ENCODE results near the gene RERE.

The RERE gene

GRCh38 chr1:8463144-8463927 is 354.1 kb downstream of the RERE start:
- TF ChIP-seq CTCF (conservative IDR thresholded peaks at IDR 0.05; ENCODE audit: control insufficient read depth, insufficient read depth, low read depth, low read length) = no peak
- peak; percentile 73 for DNase-seq (ENCODE audit: low read depth)
- H3K4me3 ChIP-seq (ENCODE audit: control insufficient read depth, low read depth, low read length) = no peak overlapping the region

DNA sequence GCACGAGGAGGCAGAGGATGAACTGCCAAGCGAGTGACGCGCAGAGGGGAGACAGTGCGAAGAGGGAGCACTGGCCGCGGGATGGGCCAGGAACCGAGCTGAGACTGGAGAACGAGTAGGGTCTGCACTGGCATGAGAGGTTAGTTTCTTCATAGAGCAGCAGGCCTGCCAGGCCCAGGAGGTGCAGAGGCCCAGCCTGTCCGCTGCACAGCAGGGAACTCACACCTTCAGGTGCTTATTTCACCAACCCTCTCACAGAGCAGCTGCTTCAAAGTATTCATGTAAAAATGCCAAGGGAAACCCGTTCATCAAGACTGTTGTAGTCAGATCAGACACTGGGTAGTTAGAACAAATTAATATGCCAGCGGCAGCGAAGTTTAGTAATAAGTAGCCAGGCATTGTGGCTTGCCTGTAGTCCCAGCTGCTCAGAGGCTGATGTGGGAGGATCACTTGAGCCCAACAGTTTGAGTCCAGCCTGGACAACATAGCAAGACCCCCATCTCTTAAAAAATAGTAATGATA is 355.0 kb downstream of the RERE start:
- no peak for TF ChIP-seq CTCF (conservative IDR thresholded peaks at IDR 0.05; ENCODE audit: control insufficient read depth, insufficient read depth, low read depth, low read length)
- DNase-seq (ENCODE audit: low read depth) = no peak

GRCh38 chr1:8461351-8462110 is 355.9 kb downstream of the RERE start:
- DNase-seq (ENCODE audit: low read depth) = no peak
- no peak for TF ChIP-seq CTCF (conservative IDR thresholded peaks at IDR 0.05; ENCODE audit: control insufficient read depth, insufficient read depth, low read depth, low read length)
- no peak overlapping the region for H3K4me3 ChIP-seq (ENCODE audit: control insufficient read depth, low read depth, low read length)

More for the DNA sequence above, 355.0 kb downstream of the RERE start:
- no peak overlapping the region for H3K4me3 ChIP-seq (ENCODE audit: control insufficient read depth, low read depth, low read length)

- no peak for TF ChIP-seq CTCF (conservative IDR thresholded peaks at IDR 0.05; ENCODE audit: control insufficient read depth, insufficient read depth, low read depth, low read length)
- no peak overlapping the region for H3K4me3 ChIP-seq (ENCODE audit: control insufficient read depth, low read depth, low read length)
These were observed 356.7 kb downstream of the RERE start for GRCh38 chr1:8460784-8461183.

GRCh38 chr1:8460132-8460544 is 357.3 kb downstream of the RERE start:
- no peak for DNase-seq (ENCODE audit: low read depth)
- no peak for TF ChIP-seq CTCF (conservative IDR thresholded peaks at IDR 0.05; ENCODE audit: control insufficient read depth, insufficient read depth, low read depth, low read length)
- no peak overlapping the region for H3K4me3 ChIP-seq (ENCODE audit: control insufficient read depth, low read depth, low read length)

More at GRCh38 chr1:8460784-8461183, 356.7 kb downstream of the RERE start:
- no peak for DNase-seq (ENCODE audit: low read depth)

DNA sequence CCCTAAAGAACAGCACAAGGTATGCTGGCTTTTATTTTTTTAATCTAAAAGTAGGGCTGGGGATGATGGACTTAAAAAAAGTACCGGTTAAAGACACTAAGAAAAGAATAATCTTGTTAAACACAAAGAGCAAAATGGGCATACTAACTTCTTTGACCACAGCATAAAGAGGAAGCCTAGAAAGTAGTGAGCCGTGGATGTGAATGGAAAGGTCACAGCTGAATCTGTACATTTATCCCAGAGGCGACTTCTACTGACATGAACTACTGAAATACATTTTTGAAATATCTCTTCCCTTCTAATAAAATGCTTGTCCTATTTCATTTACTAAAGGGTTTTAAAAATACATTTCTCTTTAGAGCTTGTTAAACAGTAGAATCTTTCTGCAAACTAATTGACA is 358.8 kb downstream of the RERE start:
- no peak for TF ChIP-seq CTCF (conservative IDR thresholded peaks at IDR 0.05; ENCODE audit: control insufficient read depth, insufficient read depth, low read depth, low read length)
- DNase-seq (ENCODE audit: low read depth) = no peak
- H3K4me3 ChIP-seq (ENCODE audit: control insufficient read depth, low read depth, low read length) = no peak overlapping the region
